Upper lobe of left lung (tissue), 4 donors: ENCODE measurements around the gene INSM2.

Experiments used
- EP300 ChIP-seq, 4 donors: sonication (generic); formaldehyde crosslinking; IDR thresholded peaks; one replicate each; pipeline ENCODE4 v1.5.1; 2017; ENCODE audit warnings: antibody characterized with exemption in 4 of 4, control low read depth in 2 of 4
- TF ChIP-seq, protein P1 (sequence below), 6 experiments: fragments of 450-650 bp in 4 of 6; fragments of 200-600 bp in 2 of 6; sonication (generic) in 2 of 6; IDR thresholded peaks; one replicate each; pipeline ENCODE4 v1.5.1; 2016 to 2019; ENCODE audit warnings: antibody characterized with exemption in 6 of 6

DNA sequence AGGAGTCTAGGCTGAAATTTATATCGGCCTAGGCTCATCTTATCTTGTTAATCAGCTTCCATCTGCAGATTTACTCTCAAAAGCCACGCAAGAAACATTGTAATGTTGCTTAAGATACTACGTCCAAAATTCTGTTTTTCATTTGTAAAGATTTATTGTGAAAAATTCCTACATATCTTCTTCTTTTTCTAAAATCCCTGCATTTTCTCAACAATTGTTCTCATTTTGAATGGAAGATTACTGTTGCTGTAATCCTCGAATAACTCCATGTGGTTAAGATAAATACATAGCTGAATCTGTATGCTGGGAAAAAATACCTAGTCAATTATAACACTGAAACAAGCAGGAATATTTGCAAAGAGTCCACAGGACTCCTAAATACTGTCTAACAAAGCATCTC is 15.6 kb downstream of the INSM2 start:
- TF ChIP-seq, protein P1, sequence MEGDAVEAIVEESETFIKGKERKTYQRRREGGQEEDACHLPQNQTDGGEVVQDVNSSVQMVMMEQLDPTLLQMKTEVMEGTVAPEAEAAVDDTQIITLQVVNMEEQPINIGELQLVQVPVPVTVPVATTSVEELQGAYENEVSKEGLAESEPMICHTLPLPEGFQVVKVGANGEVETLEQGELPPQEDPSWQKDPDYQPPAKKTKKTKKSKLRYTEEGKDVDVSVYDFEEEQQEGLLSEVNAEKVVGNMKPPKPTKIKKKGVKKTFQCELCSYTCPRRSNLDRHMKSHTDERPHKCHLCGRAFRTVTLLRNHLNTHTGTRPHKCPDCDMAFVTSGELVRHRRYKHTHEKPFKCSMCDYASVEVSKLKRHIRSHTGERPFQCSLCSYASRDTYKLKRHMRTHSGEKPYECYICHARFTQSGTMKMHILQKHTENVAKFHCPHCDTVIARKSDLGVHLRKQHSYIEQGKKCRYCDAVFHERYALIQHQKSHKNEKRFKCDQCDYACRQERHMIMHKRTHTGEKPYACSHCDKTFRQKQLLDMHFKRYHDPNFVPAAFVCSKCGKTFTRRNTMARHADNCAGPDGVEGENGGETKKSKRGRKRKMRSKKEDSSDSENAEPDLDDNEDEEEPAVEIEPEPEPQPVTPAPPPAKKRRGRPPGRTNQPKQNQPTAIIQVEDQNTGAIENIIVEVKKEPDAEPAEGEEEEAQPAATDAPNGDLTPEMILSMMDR (IDR thresholded peaks at IDR 0.05): no peak
- no peak for TF ChIP-seq EP300 (IDR thresholded peaks at IDR 0.05)
